ENCODE data around the gene BEST3. TPM values are rescaled to one million over a fixed set of nuclear protein-coding genes. Genes with fewer than 3 reads are reported as not detected.

Gene BEST3
- total and polyA plus RNA-seq, 2 experiments from 2014 or later, result not detected

- TF ChIP-seq ZNF462 (CRISPR knock-in tag; IDR thresholded peaks at IDR 0.05) (no peak), ETS1 (IDR thresholded peaks at IDR 0.05) (no peak), NANOG (IDR thresholded peaks at IDR 0.05; ENCODE audit: borderline replicate concordance) (no peak), EZH2phosphoT487 (IDR thresholded peaks at IDR 0.05; ENCODE audit: unreplicated experiment) (no peak), EZH2 (IDR thresholded peaks at IDR 0.05; ENCODE audit: low read depth, unreplicated experiment) (no peak)
Observed at GRCh38 chr12:69648476-69648875, 50.6 kb downstream of the BEST3 start (continued).

- no peak overlapping the region for H3K4me3 ChIP-seq
- H3K9me3 Mint-ChIP-seq, result no peaks in the 10 kb centered on the region
- DNase-seq (ENCODE audit: low spot score), result no peak
- H3K4me3 Mint-ChIP-seq, result no peak overlapping the region
- no peak overlapping the region for H3K27ac ChIP-seq (ENCODE audit: low read depth)
- no peaks in the 10 kb centered on the region for H3K4me1 ChIP-seq (ENCODE audit: insufficient read depth)
- peak overlapping the region; percentile 60; the same call in 1 of the 2 replicates for H2AFZ ChIP-seq
- no peaks in the 10 kb centered on the region for H3K4me1 Mint-ChIP-seq
- H3K36me3 ChIP-seq (ENCODE audit: insufficient read depth), result no peaks in the 10 kb centered on the region
- no peaks in the 10 kb centered on the region for H4K20me1 ChIP-seq (replicated peaks; ENCODE audit: insufficient read depth)
- H3K27me3 ChIP-seq (ENCODE audit: insufficient read depth), result no peaks in the 10 kb centered on the region
- H3K79me2 ChIP-seq (replicated peaks; ENCODE audit: insufficient read depth), result no peaks in the 10 kb centered on the region
- H3K4me2 ChIP-seq, result no peak overlapping the region
- no peaks in the 10 kb centered on the region for H3K27me3 Mint-ChIP-seq (ENCODE audit: insufficient read depth, low read depth, poor library complexity)
- H3K9me2 ChIP-seq (ENCODE audit: insufficient read depth), result no peaks in the 10 kb centered on the region
- no peak for TF ChIP-seq ETS1 (IDR thresholded peaks at IDR 0.05)
- TF ChIP-seq CREB1 (CRISPR knock-in tag; IDR thresholded peaks at IDR 0.05; ENCODE audit: low read depth), result no peak
- no peak for TF ChIP-seq EZH2 (IDR thresholded peaks at IDR 0.05; ENCODE audit: low read depth, unreplicated experiment)
- H3K36me3 Mint-ChIP-seq (ENCODE audit: low read depth), result no peaks in the 10 kb centered on the region
- no peak overlapping the region for H3K27ac Mint-ChIP-seq
- no peak for ATAC-seq
- no peaks in the 10 kb centered on the region for H3F3A ChIP-seq (replicated peaks; ENCODE audit: low read depth)
Observed at GRCh38 chr12:69647178-69647577, 51.9 kb downstream of the BEST3 start.

All from GM23338 (cell line).